ENCODE results near the gene SUPT20H. TPM values are rescaled to one million over a fixed set of nuclear protein-coding genes. Genes with fewer than 3 reads are reported as not detected.

SUPT20H gene
- total and polyA plus RNA-seq, 2 of the 13 experiments (the other 11 are each of a cell fraction or from before 2014, with no cell fraction given): 35.0 to 63.6 TPM

DNA sequence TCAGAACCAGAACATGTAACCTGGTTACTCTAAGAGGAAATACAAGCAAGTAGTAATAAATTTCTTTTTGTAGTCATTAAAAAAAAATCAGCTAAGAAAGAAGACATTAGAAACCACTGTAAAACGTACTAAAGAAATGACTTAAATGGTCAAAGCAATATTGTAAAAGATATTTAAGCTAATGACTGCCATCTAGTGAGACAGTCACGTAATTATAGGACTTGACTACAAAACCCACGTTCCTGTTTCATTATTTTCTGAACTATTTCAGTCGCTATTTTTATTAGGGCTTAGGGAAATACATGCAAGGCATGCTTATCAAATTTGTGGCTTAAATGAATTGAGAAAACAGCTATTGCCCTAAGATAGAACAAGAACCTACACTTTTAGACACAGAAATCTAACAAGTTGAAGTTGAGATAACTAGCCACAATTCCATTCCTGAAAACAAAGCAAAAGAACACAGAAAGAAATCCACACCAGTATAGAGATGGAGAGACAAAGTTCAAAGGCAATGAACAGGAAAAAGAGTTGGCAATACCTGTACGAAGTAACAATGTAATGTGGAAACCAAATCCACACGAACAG is 78.2 kb downstream of the SUPT20H start:
- no peaks in the 10 kb centered on the region for H3K4me1 ChIP-seq (ENCODE audit: insufficient read depth, low read length)
- intact Hi-C loops (cut with micrococcal nuclease; ENCODE audit: unreplicated experiment): loop anchor here (1.0 to 5.0 kb wide), 3 partner anchors 123 to 559 kb away; no protein-coding TSS in a partner anchor
- no peak overlapping the region for H3K4me3 ChIP-seq (replicated peaks in 1 of 3; ENCODE audit: insufficient read depth in 1 of 3, low read depth in 2 of 3, low read length in 3 of 3)
- peak; percentile 37 for FAIRE-seq
- CTCF ChIA-PET (ENCODE audit: low intra/inter-chr PET ratio, low total read pairs): interaction anchor here (1.2 to 4.8 kb wide), 2 partner anchors 123 to 130 kb away, joined by 3 to 39 read pairs; no protein-coding TSS in a partner anchor
- peaks cover 11 to 66% of the 10 kb centered on the region in 2 experiments for H3K36me3 ChIP-seq (replicated peaks in 1 of 2; ENCODE audit: control insufficient read depth in 1 of 2, insufficient read depth in 2 of 2, low read length in 2 of 2)
- no TSS peak for BruUV-seq (replicated peaks)
- WGBS (ENCODE audit: low lambda C conversion rate): 52% methylated on average over 6 of the region's 6 CpGs
- peak; percentile 56 for ATAC-seq
- H3K27me3 ChIP-seq (ENCODE audit: control insufficient read depth in 1 of 2, insufficient read depth in 2 of 2, low read length in 2 of 2): no peaks in the 10 kb centered on the region
- 0 out of 2 replicates have a peak, but pooled peaks cover 3% of the 10 kb centered on the region for H4K20me1 ChIP-seq (ENCODE audit: insufficient read depth, low read length)
- peak; percentile 45 for DNase-seq (ENCODE audit: low spot score)
- TF ChIP-seq ZSCAN30 (CRISPR knock-in tag; IDR thresholded peaks at IDR 0.05) (no peak), KDM5B (CRISPR knock-in tag; IDR thresholded peaks at IDR 0.05; ENCODE audit: borderline replicate concordance) (no peak), STAG1 (CRISPR knock-in tag; IDR thresholded peaks at IDR 0.05) (peak; percentile 80), KAT2B (IDR thresholded peaks at IDR 0.05; ENCODE audit: borderline replicate concordance, low read depth, low read length) (no peak), TOE1 (CRISPR knock-in tag; IDR thresholded peaks at IDR 0.05) (no peak), IRX3 (CRISPR knock-in tag; IDR thresholded peaks at IDR 0.05; ENCODE audit: borderline replicate concordance, low read depth) (no peak), ZNF567 (CRISPR knock-in tag; IDR thresholded peaks at IDR 0.05; ENCODE audit: borderline replicate concordance) (no peak), MIER3 (CRISPR knock-in tag; IDR thresholded peaks at IDR 0.05; ENCODE audit: borderline replicate concordance) (no peak), ZNF724P (CRISPR knock-in tag; IDR thresholded peaks at IDR 0.05; ENCODE audit: borderline replicate concordance) (no peak), ZSCAN9 (CRISPR knock-in tag; IDR thresholded peaks at IDR 0.05; ENCODE audit: borderline replicate concordance) (no peak), PLRG1 (conservative IDR thresholded peaks at IDR 0.05) (no peak), SMC3 (IDR thresholded peaks at IDR 0.05; ENCODE audit: low read length) (peak; percentile 26; the same call in 1 of the 2 replicates), ZNF788 (CRISPR knock-in tag; IDR thresholded peaks at IDR 0.05; ENCODE audit: borderline replicate concordance) (no peak), RAD21 (CRISPR knock-in tag; IDR thresholded peaks at IDR 0.05) (peak; percentile 36; the same call in 1 of the 2 replicates), ZNF30 (CRISPR knock-in tag; IDR thresholded peaks at IDR 0.05) (no peak)
- TF ChIP-seq, protein P1, sequence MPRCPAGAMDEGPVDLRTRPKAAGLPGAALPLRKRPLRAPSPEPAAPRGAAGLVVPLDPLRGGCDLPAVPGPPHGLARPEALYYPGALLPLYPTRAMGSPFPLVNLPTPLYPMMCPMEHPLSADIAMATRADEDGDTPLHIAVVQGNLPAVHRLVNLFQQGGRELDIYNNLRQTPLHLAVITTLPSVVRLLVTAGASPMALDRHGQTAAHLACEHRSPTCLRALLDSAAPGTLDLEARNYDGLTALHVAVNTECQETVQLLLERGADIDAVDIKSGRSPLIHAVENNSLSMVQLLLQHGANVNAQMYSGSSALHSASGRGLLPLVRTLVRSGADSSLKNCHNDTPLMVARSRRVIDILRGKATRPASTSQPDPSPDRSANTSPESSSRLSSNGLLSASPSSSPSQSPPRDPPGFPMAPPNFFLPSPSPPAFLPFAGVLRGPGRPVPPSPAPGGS (CRISPR knock-in tag; IDR thresholded peaks at IDR 0.05): no peak
- TF ChIP-seq, protein P2, sequence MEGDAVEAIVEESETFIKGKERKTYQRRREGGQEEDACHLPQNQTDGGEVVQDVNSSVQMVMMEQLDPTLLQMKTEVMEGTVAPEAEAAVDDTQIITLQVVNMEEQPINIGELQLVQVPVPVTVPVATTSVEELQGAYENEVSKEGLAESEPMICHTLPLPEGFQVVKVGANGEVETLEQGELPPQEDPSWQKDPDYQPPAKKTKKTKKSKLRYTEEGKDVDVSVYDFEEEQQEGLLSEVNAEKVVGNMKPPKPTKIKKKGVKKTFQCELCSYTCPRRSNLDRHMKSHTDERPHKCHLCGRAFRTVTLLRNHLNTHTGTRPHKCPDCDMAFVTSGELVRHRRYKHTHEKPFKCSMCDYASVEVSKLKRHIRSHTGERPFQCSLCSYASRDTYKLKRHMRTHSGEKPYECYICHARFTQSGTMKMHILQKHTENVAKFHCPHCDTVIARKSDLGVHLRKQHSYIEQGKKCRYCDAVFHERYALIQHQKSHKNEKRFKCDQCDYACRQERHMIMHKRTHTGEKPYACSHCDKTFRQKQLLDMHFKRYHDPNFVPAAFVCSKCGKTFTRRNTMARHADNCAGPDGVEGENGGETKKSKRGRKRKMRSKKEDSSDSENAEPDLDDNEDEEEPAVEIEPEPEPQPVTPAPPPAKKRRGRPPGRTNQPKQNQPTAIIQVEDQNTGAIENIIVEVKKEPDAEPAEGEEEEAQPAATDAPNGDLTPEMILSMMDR (CRISPR knock-in tag; IDR thresholded peaks at IDR 0.05): peak; percentile 63
- TF ChIP-seq, protein P3, sequence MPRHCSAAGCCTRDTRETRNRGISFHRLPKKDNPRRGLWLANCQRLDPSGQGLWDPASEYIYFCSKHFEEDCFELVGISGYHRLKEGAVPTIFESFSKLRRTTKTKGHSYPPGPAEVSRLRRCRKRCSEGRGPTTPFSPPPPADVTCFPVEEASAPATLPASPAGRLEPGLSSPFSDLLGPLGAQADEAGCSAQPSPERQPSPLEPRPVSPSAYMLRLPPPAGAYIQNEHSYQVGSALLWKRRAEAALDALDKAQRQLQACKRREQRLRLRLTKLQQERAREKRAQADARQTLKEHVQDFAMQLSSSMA (CRISPR knock-in tag; IDR thresholded peaks at IDR 0.05): no peak
- POLR2A ChIA-PET: interaction anchor here (1.4 kb wide), 1 partner anchor 123 kb away, joined by 3 read pairs; no protein-coding TSS in a partner anchor
- H3K9ac ChIP-seq (ENCODE audit: insufficient read depth, low read depth, low read length): no peak overlapping the region
- in situ Hi-C loops (cut with HindIII; ENCODE audit: extremely low pct_ligation_motif_present, low pct_unique_long_range_greater_than_20kb): loop anchor here (5.0 kb wide), 1 partner anchor 124 kb away; no protein-coding TSS in a partner anchor
- no peaks in the 10 kb centered on the region for H3K79me2 ChIP-seq (ENCODE audit: insufficient read depth, low read length)
- H3K27ac ChIP-seq (ENCODE audit: extremely low read length, insufficient read depth, low read length): peak overlapping the region; percentile 3
- no peaks in the 10 kb centered on the region for H3K9me3 ChIP-seq (ENCODE audit: low read length)
- no peak overlapping the region for H3K4me2 ChIP-seq (ENCODE audit: low read depth, low read length)
- no peak overlapping the region for H2AFZ ChIP-seq (ENCODE audit: low read length)
